ENCODE measurements around the gene SLC43A3.
A peak's percentile ranks its signal among the peaks of the same experiment; 100 is the strongest.

The SLC43A3 gene

DNA sequence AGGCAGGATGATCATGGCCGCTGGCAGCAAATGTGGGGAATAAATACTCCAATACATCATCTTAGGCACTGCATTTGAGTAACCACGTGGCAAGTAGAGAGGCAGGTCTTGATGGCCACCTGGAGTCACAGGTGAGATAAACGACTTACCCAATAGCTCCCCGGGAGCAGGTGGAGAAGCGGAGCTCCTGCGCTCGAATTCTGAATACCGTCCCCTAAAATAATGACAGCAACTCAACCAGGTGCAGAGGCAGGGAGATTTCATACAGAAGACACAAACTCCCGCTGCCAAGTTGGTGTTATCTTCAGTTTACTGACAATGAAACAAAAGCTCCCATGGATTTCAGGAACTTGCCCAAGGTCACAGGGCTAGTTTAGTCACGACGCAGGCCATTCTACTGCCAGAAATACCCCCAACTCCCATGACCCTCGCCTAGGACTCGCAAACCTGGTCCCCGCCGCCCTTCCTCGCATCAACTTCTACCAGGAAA, 437 bp downstream of the SLC43A3 start:
- DNase-seq = no peak

GRCh38 chr11:57425565-57426438, 1.1 kb downstream of the SLC43A3 start:
- DNase-seq = peak in 1 of 2 donors; percentile 23

DNA sequence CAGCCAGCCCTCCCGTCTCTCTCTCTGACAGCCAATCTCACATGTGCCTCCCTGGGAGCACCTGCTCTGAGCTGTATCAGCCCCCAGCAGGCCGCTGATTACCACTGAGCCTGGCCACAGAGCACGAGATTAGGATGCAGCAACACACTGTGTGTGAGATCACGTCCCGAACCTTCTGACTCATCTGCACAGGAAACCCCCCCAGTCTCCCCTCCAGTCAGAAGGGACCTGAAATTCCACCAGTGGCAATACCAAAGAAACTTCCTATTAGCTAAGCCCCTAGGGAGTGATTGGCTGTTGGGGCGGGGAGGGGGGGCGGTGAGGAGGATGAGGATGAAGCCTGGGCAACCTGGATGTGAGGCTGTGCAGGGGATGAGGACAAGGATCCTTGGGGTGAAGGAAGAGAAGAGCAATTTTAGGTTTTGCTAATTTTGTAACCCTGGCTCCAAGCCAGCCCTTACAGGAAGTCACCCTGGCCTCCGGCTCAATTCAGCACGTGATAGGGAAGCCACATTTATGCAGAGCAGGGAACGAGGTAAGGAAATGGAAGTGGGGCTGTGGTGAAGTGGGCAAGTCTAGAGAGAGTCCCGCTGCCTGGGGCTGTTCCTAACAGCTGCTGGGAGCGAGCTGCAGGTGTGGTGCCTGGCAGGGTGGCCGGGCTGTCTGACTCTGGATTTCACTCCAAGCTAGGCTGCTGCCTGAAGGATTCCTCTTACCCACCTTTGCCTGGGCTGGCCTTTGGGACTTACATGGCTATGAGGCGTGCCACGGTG, 1.9 kb downstream of the SLC43A3 start:
- peak; percentile 77 to 80 for DNase-seq

DNA sequence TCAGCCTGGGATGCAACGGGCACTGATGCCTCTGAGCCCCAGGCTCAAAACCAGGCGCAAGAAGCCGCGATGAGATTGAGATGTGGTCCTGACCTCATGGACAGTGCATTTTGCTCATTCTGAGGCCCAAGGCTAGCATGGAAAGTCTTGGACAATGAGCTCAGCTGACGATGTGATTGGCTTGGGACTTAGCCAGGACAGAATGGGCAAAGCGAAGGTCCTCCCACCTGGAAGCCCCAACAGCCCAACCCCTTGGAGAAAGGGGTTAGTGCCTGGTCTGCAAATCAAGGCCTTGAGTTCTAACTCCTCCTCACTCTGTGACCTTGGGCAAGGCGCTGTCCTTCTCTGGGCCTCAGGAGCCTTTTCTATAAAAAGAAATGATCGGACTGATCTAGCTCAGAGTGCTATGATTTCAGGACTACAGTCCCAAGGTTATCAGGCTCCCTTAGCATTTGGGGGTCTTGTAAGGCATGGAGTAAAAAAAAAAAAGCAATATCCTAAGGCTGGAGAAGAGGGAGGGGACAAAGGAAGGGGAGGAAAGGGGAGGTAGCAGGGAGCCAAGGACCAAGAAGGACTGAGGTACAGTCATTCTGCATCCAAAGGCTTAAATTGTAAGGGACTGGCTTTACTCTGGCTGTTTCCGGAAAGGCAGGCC, 2.7 kb downstream of the SLC43A3 start:
- no peak for DNase-seq

DNA sequence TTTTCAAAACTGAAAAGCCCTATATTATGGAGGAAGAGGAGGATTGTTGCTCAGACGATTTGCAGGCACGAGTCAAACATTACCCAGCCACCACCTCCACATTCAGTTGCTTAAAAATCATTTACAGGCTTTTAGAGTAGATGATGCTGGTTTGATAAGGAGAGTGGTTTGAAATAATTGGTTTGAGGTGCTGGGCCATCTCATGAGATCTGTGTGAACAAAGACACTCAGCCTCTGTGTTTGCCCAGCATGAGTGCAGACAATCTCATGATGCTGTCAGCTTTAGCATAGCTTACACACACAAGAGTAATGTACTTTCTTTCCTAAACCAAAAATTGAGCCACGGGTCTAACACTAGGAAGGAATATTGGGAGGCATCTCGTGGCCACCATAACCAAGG, 4.3 kb downstream of the SLC43A3 start:
- DNase-seq = no peak

GRCh38 chr11:57421805-57422204, 5.1 kb downstream of the SLC43A3 start:
- no peak for DNase-seq

DNA sequence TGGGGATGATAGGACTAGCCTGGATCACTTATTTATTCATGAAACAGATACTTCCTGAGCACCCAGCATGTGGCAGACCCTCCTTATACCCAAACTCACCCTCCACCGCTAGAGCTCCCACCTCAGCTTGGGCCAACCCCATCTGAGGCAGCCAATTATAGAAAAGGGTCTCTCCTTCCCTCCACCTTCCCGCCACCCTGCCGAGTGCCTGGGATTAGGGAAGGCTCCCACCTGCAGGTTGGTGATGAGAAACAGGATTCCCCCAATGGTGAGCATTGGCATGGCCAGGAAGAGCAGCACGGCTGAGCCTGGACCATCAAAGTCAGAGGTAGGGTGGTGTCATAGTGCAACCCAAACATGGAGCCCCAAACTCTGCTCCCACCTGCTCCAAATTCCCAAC, 5.9 kb downstream of the SLC43A3 start:
- DNase-seq = no peak

DNA sequence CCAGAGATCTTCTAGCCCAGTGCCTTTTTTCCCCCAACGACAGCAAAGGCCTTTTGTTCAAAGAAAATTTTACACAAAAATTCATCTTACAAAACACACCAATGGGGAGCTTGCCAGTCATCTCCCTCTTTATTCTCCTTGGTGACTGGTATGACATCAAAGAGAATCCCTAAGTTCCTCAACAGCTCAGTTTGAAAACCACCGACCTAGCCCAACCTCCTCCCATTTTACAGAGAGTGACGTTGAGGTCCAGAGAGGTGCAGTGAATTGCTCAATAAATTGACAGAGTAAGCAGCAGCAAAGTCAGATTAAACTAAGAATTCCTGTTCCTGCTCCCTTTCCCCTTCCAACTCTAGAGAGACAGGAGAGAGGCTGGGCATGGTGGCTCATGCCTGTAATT, 7.8 kb downstream of the SLC43A3 start:
- DNase-seq = no peak

DNA sequence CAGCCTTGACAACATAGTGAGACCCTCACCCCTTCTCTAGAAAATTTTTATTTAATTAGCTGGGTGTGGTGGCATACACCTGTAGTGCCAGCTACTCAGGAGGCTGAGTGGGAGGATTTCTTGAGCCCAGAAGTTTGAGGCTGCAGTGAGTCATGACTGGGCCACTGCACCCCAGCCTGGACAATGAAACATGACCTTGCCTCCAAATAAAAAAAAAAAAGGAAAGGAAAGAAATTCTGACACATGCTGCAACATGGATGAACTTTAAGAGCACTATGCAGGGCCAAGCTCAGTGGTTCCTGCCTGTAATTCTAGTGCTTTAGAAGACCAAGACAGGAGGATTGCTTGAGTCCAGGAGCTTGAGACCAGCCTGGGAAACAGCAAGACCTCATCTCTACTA, 8.8 kb downstream of the SLC43A3 start:
- no peak for DNase-seq

- DNase-seq = no peak
These were observed 9.9 kb downstream of the SLC43A3 start for GRCh38 chr11:57417056-57417455.

DNA sequence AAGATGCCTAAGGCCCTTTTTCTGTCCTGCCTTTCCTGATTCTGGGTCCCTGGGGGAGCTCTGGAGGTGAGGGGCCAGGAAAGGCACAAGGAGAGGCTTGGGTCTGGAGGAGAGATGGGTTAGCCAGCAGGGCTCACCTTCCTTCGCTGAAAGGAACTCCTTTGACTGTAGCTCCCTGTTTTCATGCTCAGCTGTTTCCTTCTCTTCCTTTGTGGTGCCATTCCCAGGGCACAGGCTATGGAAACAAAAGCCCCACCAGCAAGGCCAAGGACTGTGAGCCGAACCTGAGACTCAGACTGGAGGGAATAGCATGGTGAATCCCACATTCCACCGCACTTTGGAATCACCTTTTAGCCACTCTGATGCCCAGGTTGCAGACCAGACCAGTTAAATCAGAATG, 10.5 kb downstream of the SLC43A3 start:
- DNase-seq = no peak

- no peak for DNase-seq
These were observed 12.2 kb downstream of the SLC43A3 start for GRCh38 chr11:57414612-57415212.

- no peak for DNase-seq
These were observed 13.2 kb downstream of the SLC43A3 start for GRCh38 chr11:57413681-57414080.

DNA sequence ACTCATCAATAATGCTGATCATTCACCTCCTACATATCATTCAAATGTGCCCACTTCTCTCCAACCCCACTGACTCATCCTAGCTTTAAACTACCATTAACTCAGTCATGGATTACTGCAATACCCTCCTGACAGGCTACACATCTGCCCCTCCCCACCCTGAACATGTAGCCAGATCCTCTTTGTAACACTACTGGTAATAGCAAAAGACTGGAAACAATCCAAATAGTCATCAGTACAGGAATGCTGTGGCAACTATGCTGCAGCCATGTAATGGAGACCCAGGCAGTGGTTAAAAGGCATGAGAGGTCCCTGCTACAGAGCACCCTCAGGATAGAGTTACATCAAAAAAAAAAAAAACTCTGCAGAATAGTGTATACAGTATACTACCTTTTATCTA, 16.6 kb downstream of the SLC43A3 start:
- DNase-seq = no peak

GRCh38 chr11:57409321-57410100, 17.4 kb downstream of the SLC43A3 start:
- no peak for DNase-seq

DNA sequence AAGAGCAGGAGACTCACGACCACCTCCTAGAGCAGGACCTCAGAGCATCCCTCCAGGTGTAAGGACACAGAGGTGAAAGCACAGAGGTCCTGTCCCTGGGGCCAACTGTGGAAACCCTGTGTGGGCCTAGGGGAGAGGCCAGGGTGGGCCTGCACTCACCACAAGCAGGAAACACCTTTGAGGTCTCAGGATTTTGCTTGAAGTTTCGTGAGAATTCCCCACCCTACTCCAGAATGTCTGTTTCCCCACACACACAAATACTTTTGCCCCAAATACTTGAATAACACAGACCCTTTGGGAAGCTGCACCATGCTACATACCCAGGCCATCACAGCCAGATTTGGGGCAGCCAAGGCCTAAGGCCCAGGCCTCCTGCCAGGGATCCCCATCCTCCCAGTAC, 18.1 kb downstream of the SLC43A3 start:
- no peak for DNase-seq

- DNase-seq = no peak
These were observed 18.9 kb downstream of the SLC43A3 start for GRCh38 chr11:57407941-57408475.

DNA sequence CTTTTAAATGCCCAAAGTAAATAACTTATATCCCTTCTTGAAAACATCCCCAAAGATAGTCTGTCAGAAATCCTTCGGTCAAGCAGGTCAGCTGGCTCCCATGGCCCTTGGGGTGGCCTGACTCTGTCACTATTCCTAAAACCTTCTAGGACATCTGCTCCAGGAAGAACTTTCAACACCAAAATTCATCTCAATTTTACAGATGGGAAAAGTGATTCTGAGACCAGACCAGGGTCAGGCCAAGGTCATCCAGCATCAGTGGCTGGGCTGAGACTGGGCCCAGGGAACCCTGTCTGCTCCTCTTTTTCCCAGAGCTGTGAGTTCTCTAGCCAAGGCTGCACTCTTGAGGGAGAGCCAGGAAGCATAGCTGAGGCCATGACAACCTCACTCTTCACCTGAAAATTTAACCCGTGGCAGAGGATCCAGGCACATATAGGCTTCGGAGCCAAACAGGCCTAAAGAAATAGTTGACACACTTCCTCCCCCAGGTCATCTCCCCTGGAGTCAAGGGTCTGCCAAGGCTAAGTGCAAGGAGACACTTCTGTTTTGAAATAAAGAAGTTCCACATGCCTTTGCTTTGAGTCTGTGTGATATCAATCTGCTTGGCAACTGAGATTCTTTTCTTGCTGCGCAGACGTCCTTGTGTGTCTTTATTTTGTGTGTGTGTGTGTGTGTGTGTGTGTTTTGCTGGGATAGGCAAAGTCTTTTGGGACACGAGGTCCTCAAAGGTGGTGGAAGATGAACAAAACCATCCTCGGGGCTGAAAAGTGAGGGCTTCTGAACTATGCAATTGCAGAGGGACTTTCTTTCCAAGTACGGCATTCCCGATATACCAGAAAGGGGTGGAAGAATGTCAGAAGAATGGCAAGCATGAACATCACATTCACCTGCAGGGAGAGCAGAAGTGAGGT, 19.7 kb downstream of the SLC43A3 start:
- no peak for DNase-seq

DNA sequence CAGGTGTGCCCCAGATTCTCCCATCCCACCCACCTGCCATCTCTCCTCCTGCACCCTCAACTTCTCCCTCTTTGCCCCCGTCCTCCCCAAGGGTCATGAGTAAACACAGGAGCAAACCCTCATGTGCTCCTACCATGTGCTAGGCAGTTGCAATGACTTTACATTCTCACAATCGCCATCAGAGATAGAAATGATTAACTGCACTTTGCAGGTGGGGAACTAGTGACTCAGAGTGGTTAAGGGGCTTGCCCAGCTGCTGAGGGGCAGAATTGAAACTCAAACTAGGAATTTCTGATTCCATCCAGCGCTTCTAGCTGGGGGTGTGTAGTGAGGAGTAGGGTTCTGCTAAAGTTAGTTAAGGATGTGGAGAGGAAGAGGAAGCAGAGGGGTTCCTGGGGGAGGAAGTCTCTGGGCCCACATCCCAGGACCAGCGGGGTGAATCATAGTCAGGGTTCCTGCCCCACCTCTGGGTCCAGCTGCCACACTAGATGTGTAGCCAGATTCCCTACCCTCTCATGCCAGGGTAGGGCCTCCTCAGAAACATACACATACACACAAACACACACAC, 20.5 kb downstream of the SLC43A3 start:
- DNase-seq = peak; percentile 23 to 33

DNA sequence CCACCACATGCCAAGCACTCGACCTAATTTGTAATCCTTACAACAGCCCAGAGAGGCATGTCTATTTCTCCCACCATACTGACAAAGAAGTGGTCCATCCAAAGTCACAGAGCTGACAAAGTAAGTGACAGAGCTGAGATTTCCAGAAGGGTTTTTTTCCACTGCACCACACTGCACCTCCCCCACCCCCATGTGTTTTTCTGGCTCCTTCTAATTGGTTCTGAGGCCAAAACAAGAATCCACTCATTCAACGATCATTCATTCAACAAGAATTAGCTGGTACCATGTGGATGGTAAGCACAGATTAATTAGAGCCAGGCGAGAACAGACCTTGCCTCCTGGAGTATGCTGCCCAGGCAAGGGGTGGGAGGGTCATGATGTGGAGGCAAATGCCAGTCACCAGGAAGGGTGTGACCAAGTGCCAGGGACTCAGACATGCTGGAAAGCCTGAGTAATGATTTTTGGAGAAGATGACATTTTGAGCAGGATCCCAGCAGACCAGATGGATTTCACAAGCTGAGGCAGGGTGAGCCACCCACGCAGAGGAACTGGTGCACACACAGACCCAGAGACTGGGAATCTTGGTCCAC, 21.6 kb downstream of the SLC43A3 start:
- no peak for DNase-seq
